ENCODE measurements around the gene PRDM16. TPM values are rescaled to one million over a fixed set of nuclear protein-coding genes. Genes with fewer than 3 reads are reported as not detected.

Gene PRDM16
- polyA plus RNA-seq, 2 of the 4 experiments (the other 2 are of a cell fraction): 0.03 to 0.35 TPM

- Histone ChIP-seq H3K27ac (no peak overlapping the region), H3K4me3 (no peak overlapping the region), H3K4me1 (no peaks in the 10 kb centered on the region), H3K4me2 (no peak overlapping the region), H3K9me3 (no peaks in the 10 kb centered on the region)
- POLR2A ChIA-PET: no interaction called here
- CTCF ChIA-PET: no interaction called here
- TF ChIP-seq JUNB (IDR thresholded peaks at IDR 0.05) (no peak), HEYL (CRISPR knock-in tag; IDR thresholded peaks at IDR 0.05) (no peak), E2F6 (IDR thresholded peaks at IDR 0.05; ENCODE audit: borderline replicate concordance, low read depth) (no peak), NFE2L2 (conservative IDR thresholded peaks at IDR 0.05; ENCODE audit: low read length) (no peak), POLR2A (IDR thresholded peaks at IDR 0.05; ENCODE audit: low read length) (no peak), ATOH8 (CRISPR knock-in tag; IDR thresholded peaks at IDR 0.05; ENCODE audit: low read depth) (no peak), TFCP2L1 (CRISPR knock-in tag; IDR thresholded peaks at IDR 0.05) (no peak), POLR2AphosphoS2 (conservative IDR thresholded peaks at IDR 0.05; ENCODE audit: low read length) (no peak), TP53 (CRISPR knock-in tag; IDR thresholded peaks at IDR 0.05) (no peak), ZSCAN20 (CRISPR knock-in tag; IDR thresholded peaks at IDR 0.05) (no peak), CBX8 (IDR thresholded peaks at IDR 0.05) (no peak), HMGXB4 (CRISPR knock-in tag; IDR thresholded peaks at IDR 0.05; ENCODE audit: borderline replicate concordance) (no peak), HOXB13 (CRISPR knock-in tag; IDR thresholded peaks at IDR 0.05; ENCODE audit: low read depth) (no peak), REST (IDR thresholded peaks at IDR 0.05) (no peak), JUN (IDR thresholded peaks at IDR 0.05) (no peak), SMC3 (IDR thresholded peaks at IDR 0.05) (no peak), HOXB5 (CRISPR knock-in tag; IDR thresholded peaks at IDR 0.05) (no peak), ZNF302 (CRISPR knock-in tag; IDR thresholded peaks at IDR 0.05) (no peak), MAFK (IDR thresholded peaks at IDR 0.05; ENCODE audit: partially characterized antibody) (no peak), NR3C1 (IDR thresholded peaks at IDR 0.05) (no peak)
- 81% methylated on average over 67 of the region's 91 CpGs for WGBS (ENCODE audit: missing lambda C conversion rate)
- DNase-seq (ENCODE audit: low read depth in 1 of 2, low spot score in 1 of 2) (no peak), ATAC-seq (no peak), FAIRE-seq (no peak)
Observed at GRCh38 chr1:3063379-3064295, 5.4 kb upstream of the PRDM16 start.

GRCh38 chr1:3064296-3064850 is 4.6 kb upstream of the PRDM16 start:
- no peak overlapping the region for H3K27ac ChIP-seq
- H3K4me2 ChIP-seq: no peak overlapping the region
- FAIRE-seq (no peak), DNase-seq (ENCODE audit: low read depth in 1 of 2, low spot score in 1 of 2) (no peak), ATAC-seq (no peak)
- H3K4me1 ChIP-seq: no peaks in the 10 kb centered on the region
- H3K4me3 ChIP-seq: no peak overlapping the region
- POLR2A ChIA-PET: no interaction called here
- CTCF ChIA-PET: no interaction called here
- H3K9me3 ChIP-seq: no peaks in the 10 kb centered on the region
- WGBS (ENCODE audit: missing lambda C conversion rate): 59% methylated on average over 16 of the region's 17 CpGs
- TF ChIP-seq CEBPB (IDR thresholded peaks at IDR 0.05): no peak
- no peak for TF ChIP-seq HDAC2 (IDR thresholded peaks at IDR 0.05)
- TF ChIP-seq FOSB (CRISPR knock-in tag; IDR thresholded peaks at IDR 0.05): no peak
- TF ChIP-seq EHMT2 (IDR thresholded peaks at IDR 0.05; ENCODE audit: low read depth): no peak
- no peak for TF ChIP-seq MAFK (IDR thresholded peaks at IDR 0.05; ENCODE audit: partially characterized antibody)
- no peak for TF ChIP-seq PHF8 (IDR thresholded peaks at IDR 0.05; ENCODE audit: borderline replicate concordance, low read depth)
- TF ChIP-seq ELK1 (IDR thresholded peaks at IDR 0.05; ENCODE audit: low read depth, low read length): no peak
- no peak for TF ChIP-seq POLR2AphosphoS2 (conservative IDR thresholded peaks at IDR 0.05; ENCODE audit: low read length)
- no peak for TF ChIP-seq BHLHE40 (IDR thresholded peaks at IDR 0.05; ENCODE audit: low read depth, low read length)
- TF ChIP-seq RARB (CRISPR knock-in tag; IDR thresholded peaks at IDR 0.05): no peak
- TF ChIP-seq ZFP36 (IDR thresholded peaks at IDR 0.05; ENCODE audit: borderline replicate concordance, partially characterized antibody): no peak
- no peak for TF ChIP-seq NPAS2 (CRISPR knock-in tag; IDR thresholded peaks at IDR 0.05; ENCODE audit: borderline replicate concordance)
- no peak for TF ChIP-seq ZNF302 (CRISPR knock-in tag; IDR thresholded peaks at IDR 0.05)

Measured in A549 (cell line).